SK-N-SH treated with all-trans-retinoic acid at 6 μM for 48 hours (cell line): ENCODE measurements around the gene IGSF6.

Experiments used
- ATAC-seq: fragments of 200-7000 bp; cut with Tn5 transposase; 3 replicates; pipeline ENCODE4 v1.9.1; 2020; ENCODE audit warnings: mild to moderate bottlenecking, moderate library complexity
- ARNTL ChIP-seq: fragments of 450-650 bp; formaldehyde crosslinking; IDR thresholded peaks from 2 replicates; pipeline ENCODE4 v1.5.0; 2020; ENCODE audit warnings: low read depth, mild to moderate bottlenecking, moderate library complexity, borderline replicate concordance
- BACH2 ChIP-seq: fragments of 250-450 bp; sonication (Bioruptor Pico); IDR thresholded peaks from 2 replicates; pipeline ENCODE4 v1.9.0; 2021; ENCODE audit warnings: mild to moderate bottlenecking, borderline replicate concordance
- CSDC2 ChIP-seq: fragments of 250-450 bp; sonication (Bioruptor Pico); IDR thresholded peaks from 2 replicates; pipeline ENCODE4 v1.5.0; 2020; ENCODE audit warnings: mild to moderate bottlenecking, moderate library complexity
- ESRRG ChIP-seq: fragments of 250-450 bp; sonication (Bioruptor Pico); IDR thresholded peaks from 2 replicates; pipeline ENCODE4 v1.6.1; 2021; ENCODE audit warnings: mild to moderate bottlenecking
- GLIS3 ChIP-seq: fragments of 250-450 bp; sonication (Bioruptor Pico); IDR thresholded peaks from 2 replicates; pipeline ENCODE4 v1.5.0; 2020; ENCODE audit warnings: mild to moderate bottlenecking, moderate library complexity
- ISL1 ChIP-seq: fragments of 250-450 bp; sonication (Bioruptor Pico); IDR thresholded peaks from 2 replicates; pipeline ENCODE4 v2.1.2; 2022; ENCODE audit warnings: mild to moderate bottlenecking, moderate library complexity
- OSR1 ChIP-seq: fragments of 250-450 bp; sonication (Bioruptor Pico); IDR thresholded peaks from 2 replicates; pipeline ENCODE4 v1.8.0; 2022; ENCODE audit warnings: moderate library complexity, mild to moderate bottlenecking, inconsistent platforms
- PPARA ChIP-seq: fragments of 250-450 bp; sonication (Bioruptor Pico); IDR thresholded peaks from 2 replicates; pipeline ENCODE4 v1.5.0; 2020; ENCODE audit warnings: mild to moderate bottlenecking, borderline replicate concordance
- RARB ChIP-seq: fragments of 250-450 bp; sonication (Bioruptor Pico); IDR thresholded peaks from 2 replicates; pipeline ENCODE4 v1.8.0; 2021; ENCODE audit warnings: mild to moderate bottlenecking, moderate library complexity
- SNAI2 ChIP-seq: fragments of 250-450 bp; sonication (Bioruptor Pico); IDR thresholded peaks from 2 replicates; pipeline ENCODE4 v1.5.0; 2020; ENCODE audit warnings: mild to moderate bottlenecking, moderate library complexity
- TCF4 ChIP-seq: fragments of 250-450 bp; sonication (Bioruptor Pico); IDR thresholded peaks from 2 replicates; pipeline ENCODE4 v1.8.0; 2021; ENCODE audit warnings: mild to moderate bottlenecking, moderate library complexity, borderline replicate concordance
- TOX ChIP-seq: fragments of 250-450 bp; sonication (Bioruptor Pico); IDR thresholded peaks from 2 replicates; pipeline ENCODE4 v1.8.0; 2021; ENCODE audit warnings: mild to moderate bottlenecking, moderate library complexity, borderline replicate concordance
- ZC3H10 ChIP-seq: fragments of 250-450 bp; sonication (Bioruptor Pico); IDR thresholded peaks from 2 replicates; pipeline ENCODE4 v1.5.1; 2021; ENCODE audit warnings: mild to moderate bottlenecking, moderate library complexity
- ZFP3 ChIP-seq: fragments of 250-450 bp; sonication (Bioruptor Pico); IDR thresholded peaks from 2 replicates; pipeline ENCODE4 v1.5.0; 2020; ENCODE audit warnings: mild to moderate bottlenecking, moderate library complexity
- ZFP30 ChIP-seq: fragments of 450-650 bp; formaldehyde crosslinking; IDR thresholded peaks from 2 replicates; pipeline ENCODE4 v1.5.0; 2022; ENCODE audit warnings: mild to moderate bottlenecking, moderate library complexity
- ZNF8 ChIP-seq: fragments of 450-650 bp; formaldehyde crosslinking; IDR thresholded peaks from 2 replicates; pipeline ENCODE4 v1.5.0; 2020; ENCODE audit warnings: mild to moderate bottlenecking, moderate library complexity
- TF ChIP-seq, protein P1 (sequence below): fragments of 250-450 bp; sonication (Bioruptor Pico); IDR thresholded peaks from 2 replicates; pipeline ENCODE4 v1.5.1; 2021; ENCODE audit warnings: mild to moderate bottlenecking, moderate library complexity
- TF ChIP-seq, protein P2 (sequence below): fragments of 250-450 bp; sonication (Bioruptor Pico); IDR thresholded peaks from 2 replicates; pipeline ENCODE4 v1.8.0; 2020; ENCODE audit warnings: mild to moderate bottlenecking, moderate library complexity, borderline replicate concordance
- TF ChIP-seq, protein P3 (sequence below): fragments of 250-450 bp; sonication (Bioruptor Pico); IDR thresholded peaks from 2 replicates; pipeline ENCODE4 v1.5.1; 2020; ENCODE audit warnings: low read depth, mild to moderate bottlenecking, moderate library complexity
- TF ChIP-seq, protein P4 (sequence below): fragments of 250-450 bp; sonication (Bioruptor Pico); IDR thresholded peaks from 2 replicates; pipeline ENCODE4 v1.8.0; 2021; ENCODE audit warnings: low read depth, mild to moderate bottlenecking, moderate library complexity, borderline replicate concordance
- TF ChIP-seq, protein P5 (sequence below): fragments of 250-450 bp; sonication (Bioruptor Pico); IDR thresholded peaks from 2 replicates; pipeline ENCODE4 v1.5.0; 2020; ENCODE audit warnings: mild to moderate bottlenecking, moderate library complexity

IGSF6 gene

DNA sequence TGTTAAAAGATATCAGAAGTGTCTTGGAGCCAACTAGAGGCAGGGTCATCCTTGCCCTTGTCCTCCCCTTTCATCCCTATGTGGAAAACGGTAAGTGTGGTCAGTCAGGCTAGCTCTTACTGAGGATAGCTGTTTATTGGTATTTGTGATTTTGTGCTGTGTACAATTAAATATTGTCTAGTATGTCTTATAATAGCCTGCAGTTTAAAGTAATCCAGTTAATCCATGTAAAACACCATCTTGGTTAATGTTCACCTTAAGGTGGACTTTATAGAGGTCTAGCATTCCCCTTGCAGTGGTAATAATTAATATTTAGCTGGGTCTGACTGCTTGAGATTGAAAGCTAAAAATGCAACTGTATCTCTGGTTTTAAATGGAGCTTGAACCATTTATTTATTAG lies 27.4 kb downstream of the IGSF6 start:
- TF ChIP-seq OSR1 (CRISPR knock-in tag) (no peak), RARB (no peak), TCF4 (no peak), BACH2 (CRISPR knock-in tag) (no peak)
- TF ChIP-seq, protein P1, sequence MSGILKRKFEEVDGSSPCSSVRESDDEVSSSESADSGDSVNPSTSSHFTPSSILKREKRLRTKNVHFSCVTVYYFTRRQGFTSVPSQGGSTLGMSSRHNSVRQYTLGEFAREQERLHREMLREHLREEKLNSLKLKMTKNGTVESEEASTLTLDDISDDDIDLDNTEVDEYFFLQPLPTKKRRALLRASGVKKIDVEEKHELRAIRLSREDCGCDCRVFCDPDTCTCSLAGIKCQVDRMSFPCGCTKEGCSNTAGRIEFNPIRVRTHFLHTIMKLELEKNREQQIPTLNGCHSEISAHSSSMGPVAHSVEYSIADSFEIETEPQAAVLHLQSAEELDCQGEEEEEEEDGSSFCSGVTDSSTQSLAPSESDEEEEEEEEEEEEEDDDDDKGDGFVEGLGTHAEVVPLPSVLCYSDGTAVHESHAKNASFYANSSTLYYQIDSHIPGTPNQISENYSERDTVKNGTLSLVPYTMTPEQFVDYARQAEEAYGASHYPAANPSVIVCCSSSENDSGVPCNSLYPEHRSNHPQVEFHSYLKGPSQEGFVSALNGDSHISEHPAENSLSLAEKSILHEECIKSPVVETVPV (CRISPR knock-in tag) = no peak
- TF ChIP-seq, protein P2, sequence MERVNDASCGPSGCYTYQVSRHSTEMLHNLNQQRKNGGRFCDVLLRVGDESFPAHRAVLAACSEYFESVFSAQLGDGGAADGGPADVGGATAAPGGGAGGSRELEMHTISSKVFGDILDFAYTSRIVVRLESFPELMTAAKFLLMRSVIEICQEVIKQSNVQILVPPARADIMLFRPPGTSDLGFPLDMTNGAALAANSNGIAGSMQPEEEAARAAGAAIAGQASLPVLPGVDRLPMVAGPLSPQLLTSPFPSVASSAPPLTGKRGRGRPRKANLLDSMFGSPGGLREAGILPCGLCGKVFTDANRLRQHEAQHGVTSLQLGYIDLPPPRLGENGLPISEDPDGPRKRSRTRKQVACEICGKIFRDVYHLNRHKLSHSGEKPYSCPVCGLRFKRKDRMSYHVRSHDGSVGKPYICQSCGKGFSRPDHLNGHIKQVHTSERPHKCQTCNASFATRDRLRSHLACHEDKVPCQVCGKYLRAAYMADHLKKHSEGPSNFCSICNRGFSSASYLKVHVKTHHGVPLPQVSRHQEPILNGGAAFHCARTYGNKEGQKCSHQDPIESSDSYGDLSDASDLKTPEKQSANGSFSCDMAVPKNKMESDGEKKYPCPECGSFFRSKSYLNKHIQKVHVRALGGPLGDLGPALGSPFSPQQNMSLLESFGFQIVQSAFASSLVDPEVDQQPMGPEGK (CRISPR knock-in tag) = no peak
- TF ChIP-seq, all 23 proteins: peak for 0
- no peak for ATAC-seq

DNA sequence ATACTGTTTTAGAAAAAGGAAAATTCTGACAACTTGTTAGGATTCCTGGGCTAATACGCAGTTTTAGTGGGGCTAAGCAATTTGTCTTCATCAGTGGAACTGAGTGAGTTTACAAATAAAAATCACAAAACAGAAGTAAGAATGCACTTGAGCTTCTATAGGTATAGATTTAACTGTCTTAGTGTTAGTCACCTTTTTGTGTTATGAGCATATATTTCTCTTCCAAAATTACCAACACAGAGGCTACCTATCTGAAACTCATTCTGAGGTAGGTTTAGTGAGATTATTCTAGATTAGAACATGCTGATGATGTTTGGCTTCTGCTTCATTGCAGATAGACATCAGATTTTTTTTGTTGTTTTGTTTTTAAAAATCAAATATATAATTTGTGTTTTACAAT lies 29.9 kb downstream of the IGSF6 start:
- TF ChIP-seq ZC3H10 (CRISPR knock-in tag) = no peak
- TF ChIP-seq ESRRG (CRISPR knock-in tag) = no peak
- no peak for TF ChIP-seq RARB
- TF ChIP-seq, protein P3, sequence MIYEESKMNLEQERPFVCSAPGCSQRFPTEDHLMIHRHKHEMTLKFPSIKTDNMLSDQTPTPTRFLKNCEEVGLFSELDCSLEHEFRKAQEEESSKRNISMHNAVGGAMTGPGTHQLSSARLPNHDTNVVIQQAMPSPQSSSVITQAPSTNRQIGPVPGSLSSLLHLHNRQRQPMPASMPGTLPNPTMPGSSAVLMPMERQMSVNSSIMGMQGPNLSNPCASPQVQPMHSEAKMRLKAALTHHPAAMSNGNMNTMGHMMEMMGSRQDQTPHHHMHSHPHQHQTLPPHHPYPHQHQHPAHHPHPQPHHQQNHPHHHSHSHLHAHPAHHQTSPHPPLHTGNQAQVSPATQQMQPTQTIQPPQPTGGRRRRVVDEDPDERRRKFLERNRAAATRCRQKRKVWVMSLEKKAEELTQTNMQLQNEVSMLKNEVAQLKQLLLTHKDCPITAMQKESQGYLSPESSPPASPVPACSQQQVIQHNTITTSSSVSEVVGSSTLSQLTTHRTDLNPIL (CRISPR knock-in tag) = no peak
- TF ChIP-seq, protein P4, sequence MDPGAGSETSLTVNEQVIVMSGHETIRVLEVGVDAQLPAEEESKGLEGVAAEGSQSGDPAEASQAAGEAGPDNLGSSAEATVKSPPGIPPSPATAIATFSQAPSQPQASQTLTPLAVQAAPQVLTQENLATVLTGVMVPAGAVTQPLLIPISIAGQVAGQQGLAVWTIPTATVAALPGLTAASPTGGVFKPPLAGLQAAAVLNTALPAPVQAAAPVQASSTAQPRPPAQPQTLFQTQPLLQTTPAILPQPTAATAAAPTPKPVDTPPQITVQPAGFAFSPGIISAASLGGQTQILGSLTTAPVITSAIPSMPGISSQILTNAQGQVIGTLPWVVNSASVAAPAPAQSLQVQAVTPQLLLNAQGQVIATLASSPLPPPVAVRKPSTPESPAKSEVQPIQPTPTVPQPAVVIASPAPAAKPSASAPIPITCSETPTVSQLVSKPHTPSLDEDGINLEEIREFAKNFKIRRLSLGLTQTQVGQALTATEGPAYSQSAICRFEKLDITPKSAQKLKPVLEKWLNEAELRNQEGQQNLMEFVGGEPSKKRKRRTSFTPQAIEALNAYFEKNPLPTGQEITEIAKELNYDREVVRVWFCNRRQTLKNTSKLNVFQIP = no peak
- TF ChIP-seq, protein P5, sequence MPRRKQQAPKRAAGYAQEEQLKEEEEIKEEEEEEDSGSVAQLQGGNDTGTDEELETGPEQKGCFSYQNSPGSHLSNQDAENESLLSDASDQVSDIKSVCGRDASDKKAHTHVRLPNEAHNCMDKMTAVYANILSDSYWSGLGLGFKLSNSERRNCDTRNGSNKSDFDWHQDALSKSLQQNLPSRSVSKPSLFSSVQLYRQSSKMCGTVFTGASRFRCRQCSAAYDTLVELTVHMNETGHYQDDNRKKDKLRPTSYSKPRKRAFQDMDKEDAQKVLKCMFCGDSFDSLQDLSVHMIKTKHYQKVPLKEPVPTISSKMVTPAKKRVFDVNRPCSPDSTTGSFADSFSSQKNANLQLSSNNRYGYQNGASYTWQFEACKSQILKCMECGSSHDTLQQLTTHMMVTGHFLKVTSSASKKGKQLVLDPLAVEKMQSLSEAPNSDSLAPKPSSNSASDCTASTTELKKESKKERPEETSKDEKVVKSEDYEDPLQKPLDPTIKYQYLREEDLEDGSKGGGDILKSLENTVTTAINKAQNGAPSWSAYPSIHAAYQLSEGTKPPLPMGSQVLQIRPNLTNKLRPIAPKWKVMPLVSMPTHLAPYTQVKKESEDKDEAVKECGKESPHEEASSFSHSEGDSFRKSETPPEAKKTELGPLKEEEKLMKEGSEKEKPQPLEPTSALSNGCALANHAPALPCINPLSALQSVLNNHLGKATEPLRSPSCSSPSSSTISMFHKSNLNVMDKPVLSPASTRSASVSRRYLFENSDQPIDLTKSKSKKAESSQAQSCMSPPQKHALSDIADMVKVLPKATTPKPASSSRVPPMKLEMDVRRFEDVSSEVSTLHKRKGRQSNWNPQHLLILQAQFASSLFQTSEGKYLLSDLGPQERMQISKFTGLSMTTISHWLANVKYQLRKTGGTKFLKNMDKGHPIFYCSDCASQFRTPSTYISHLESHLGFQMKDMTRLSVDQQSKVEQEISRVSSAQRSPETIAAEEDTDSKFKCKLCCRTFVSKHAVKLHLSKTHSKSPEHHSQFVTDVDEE (CRISPR knock-in tag) = no peak
- TF ChIP-seq PPARA = no peak
- no peak for TF ChIP-seq SNAI2
- no peak for TF ChIP-seq BACH2 (CRISPR knock-in tag)
- TF ChIP-seq, all 23 proteins: peak for 0
- no peak for ATAC-seq

DNA sequence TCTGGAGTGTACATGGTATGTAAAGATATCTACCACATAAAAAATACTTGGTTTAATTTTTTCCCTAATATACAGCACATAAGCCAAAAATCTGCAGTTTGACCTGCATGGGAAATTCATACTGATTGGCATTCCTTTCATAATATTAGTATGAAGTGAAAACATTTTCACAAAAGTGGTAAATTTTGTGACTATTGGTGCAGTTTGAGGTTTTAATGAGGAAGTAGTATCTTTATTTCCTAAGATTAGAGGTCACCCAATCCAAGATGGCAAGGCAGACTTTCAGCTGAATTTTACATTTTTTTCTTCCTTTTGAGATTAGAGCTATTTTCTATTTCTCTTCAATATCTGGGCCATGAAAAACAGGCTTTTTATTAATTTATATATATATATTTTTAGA lies 31.8 kb downstream of the IGSF6 start:
- ATAC-seq = no peak
- no peak for TF ChIP-seq TCF4
- TF ChIP-seq, protein P5 (CRISPR knock-in tag) = no peak
- no peak for TF ChIP-seq RARB
- TF ChIP-seq ISL1 (CRISPR knock-in tag) = no peak
- TF ChIP-seq, protein P2 (CRISPR knock-in tag) = no peak
- no peak for TF ChIP-seq CSDC2
- TF ChIP-seq ZFP3 (CRISPR knock-in tag) = no peak
- TF ChIP-seq ZNF8 (CRISPR knock-in tag) = no peak
- TF ChIP-seq BACH2 (CRISPR knock-in tag) = no peak
- no peak for TF ChIP-seq OSR1 (CRISPR knock-in tag)
- no peak for TF ChIP-seq ESRRG (CRISPR knock-in tag)
- no peak for TF ChIP-seq ARNTL (CRISPR knock-in tag)
- no peak for TF ChIP-seq PPARA
- TF ChIP-seq ZC3H10 (CRISPR knock-in tag) = no peak
- TF ChIP-seq TOX (CRISPR knock-in tag) = no peak
- TF ChIP-seq GLIS3 (CRISPR knock-in tag) = no peak
- TF ChIP-seq, protein P3 (CRISPR knock-in tag) = no peak
- TF ChIP-seq ZFP30 = no peak
